GM19328 (cell line): ENCODE measurements around the gene COLQ.
"Not testable (repeated sequence)": the region's sequence is repeated elsewhere in the genome, so short reads cannot be mapped to it uniquely, and the experiment has no call there.

Source experiments
- ATAC-seq: cut with Tn5 transposase; IDR thresholded peaks from one replicate; pipeline ENCODE4 v1.9.1; 2021; ENCODE audit warnings: mild to moderate bottlenecking, moderate library complexity; ENCODE audit not compliant: unreplicated experiment

COLQ gene

DNA sequence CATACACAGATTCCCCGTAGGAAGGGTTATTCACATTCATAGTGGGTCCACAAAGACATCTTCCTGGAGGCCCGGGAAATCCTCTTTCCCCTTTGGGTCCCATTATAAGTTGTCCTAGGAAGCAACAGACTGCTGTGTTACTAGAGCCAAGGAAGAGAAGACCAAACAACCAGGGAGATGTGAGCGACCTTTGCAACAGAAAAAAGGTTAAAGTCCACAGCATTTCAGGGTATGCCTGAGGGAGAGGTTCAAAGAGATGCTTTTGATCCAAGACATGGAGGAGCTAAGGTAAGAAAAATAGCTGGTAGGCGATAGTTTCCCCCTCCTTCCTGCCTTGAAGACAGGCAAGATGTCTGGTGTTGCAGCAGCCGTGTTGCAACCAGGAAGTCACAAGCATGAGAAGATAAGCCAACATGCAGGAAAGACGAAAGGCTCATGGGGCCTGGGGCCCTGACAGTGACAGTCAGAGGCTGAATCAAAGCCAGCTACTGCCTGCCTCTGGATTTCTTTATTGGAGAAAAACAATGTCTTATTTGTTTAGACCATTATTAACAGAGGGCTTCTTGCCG is 63.2 kb downstream of the COLQ start:
- ATAC-seq = no peak

DNA sequence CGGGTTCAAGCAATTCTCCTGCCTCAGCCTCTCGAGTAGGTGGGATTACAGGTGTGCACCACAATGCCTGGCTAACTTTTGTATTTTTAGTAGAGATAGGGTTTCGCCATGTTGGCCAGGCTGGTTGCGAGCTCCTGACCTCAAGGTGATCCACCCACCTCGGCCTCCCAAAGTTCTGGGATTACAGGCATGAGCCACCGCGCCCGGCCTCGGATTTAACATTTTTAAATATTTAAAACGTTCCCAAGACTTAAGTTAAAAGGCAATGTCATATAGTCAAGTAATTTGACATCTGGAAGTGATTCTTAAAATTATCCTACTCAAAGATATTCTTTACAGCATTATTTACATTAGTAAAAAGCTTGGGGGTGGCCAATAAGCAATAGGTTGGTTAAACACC is 64.6 kb downstream of the COLQ start:
- ATAC-seq = not testable (repeated sequence)

DNA sequence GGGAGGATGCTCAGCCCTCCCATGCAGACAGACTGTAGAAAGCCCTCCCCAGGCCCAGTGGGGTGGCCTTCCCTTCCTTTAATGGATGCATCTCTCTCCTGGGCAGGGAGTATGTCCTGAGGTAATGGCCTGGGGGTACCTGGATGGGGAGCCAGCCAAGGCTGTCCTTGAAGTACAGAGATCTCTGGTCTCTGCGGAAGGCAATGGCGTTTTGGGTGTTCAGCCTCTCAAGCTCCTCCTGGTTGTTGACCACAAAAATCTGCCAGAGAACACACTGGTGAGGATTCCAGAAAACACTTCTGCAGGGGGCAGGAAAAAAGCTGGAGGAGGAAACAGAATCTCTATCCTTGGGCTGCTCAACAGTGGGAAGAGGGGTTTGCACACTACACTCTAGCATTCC is 65.2 kb downstream of the COLQ start:
- ATAC-seq = no peak

DNA sequence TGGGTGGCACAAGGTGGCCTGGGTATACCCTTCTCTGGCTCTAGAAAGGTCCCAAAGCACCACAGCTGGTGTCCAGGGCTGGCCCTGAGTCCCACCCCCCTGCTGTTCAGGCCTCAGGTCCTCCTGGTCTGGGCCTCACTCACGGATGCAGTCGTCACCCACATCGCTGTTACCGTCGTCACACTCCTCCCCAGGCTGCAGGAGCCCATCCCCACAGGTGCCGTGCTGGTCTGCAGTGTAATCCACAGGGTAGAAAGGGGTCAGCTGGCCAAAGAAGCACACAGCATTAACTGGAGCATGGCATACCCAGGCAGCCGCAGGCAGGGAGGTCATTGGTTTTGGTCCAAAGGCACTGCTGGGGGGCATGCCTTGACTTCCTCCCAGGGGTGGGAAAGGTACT is 65.8 kb downstream of the COLQ start:
- no peak for ATAC-seq

DNA sequence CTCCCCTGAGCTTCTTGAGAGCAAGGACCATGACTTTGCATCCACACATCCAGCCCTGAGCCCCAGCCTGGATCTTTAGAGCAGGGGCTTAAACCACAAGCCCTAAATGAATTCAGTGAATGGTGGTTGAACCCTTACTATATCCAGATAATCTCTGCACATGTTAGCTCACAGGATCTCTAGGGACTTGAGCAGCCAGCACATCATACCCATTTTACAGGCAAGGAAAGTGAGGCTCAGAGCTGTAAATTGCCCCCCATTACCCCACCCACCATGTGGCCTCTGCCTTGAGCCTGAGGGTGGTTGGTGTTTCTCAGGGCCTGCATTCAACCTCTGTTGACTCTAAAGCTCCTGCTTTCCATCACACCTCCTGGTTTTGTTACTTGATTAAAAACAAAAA is 66.5 kb downstream of the COLQ start:
- ATAC-seq = no peak

DNA sequence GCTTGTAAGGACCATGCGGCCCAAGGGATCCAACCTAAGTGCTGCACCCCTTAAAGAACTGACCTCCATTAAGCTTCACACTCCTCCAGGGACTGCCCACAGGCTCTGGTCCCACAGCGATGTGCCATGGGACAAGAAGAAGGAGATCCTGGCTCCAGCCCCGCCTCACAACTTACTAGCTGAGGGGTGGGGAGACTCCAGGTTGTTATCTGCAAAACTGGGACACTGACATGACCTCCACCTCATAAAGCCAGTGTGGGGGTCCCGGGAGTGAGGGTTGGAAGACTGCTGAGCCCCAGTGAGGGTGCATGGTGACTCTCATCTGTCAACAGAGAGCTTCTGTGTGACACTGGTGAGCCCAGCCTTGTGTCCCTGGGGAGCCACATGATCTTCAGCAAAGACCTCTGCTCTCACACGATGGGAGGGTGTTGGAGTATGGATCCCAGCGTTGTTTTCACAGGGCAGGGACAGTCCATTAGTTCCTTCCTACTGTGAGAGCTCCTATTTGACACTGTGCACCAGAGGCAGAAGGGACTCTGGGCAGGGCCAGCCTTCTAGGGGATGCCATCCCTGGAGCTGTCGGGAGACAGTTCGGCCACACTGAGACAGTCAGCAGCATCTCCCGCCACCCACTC is 67.4 kb downstream of the COLQ start:
- no peak for ATAC-seq

DNA sequence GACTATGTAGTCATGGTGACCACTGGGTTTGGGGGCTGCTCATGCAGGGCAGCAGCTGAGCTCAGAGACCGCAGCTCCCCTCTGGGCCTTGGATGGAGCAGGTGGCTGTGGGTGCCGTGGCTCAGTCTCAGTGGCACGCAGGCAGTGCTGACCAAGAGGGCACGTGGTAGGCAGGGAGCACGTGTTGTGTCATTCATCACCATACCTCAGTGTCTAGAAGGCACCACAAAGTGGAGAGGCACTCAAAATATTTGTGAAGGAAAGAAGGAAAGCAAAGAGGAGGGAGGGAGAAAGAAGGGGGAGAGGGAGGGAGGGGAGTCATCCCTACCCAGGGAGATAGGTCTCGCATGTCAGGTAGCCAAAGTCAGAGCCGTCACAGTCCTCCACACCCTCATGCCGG is 68.0 kb downstream of the COLQ start:
- ATAC-seq = no peak

DNA sequence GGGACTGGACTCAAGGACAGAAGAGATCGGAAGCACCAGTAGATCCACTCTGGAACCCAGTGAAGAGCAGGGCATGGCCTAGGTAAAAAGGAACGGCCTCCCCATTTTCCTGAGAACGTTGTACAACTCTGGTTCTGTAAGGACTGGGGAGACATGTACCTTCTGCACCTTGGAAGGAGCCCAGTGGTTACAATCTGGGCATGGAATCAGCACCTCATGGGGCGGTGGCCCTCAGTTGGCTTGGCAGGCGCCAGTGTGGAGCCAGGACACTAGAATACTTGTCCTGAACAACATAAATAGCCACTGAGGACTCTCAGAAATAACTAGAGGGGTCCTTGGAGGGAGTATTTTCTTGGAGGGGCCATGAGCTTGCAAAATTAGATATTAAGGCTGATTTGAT is 68.5 kb downstream of the COLQ start:
- ATAC-seq = no peak

DNA sequence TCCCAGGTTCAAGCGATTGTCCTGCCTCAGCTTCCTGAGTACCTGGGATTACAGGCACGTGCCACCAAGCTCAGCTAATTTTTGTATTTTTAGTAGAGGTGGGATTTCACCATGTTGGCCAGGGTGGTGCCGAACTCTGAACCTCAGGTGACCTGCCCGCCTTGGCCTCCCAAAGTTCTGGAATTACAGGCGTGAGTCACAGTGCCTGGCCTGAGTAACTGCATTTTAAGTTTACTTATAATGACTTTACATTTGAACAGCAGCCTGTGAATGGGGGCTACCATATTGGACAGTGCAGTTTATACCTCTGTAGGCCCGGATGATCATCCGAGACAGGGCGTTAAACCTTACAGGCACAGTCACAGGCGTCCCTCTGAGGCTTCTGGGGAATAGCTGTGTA is 69.3 kb downstream of the COLQ start:
- ATAC-seq = no peak

DNA sequence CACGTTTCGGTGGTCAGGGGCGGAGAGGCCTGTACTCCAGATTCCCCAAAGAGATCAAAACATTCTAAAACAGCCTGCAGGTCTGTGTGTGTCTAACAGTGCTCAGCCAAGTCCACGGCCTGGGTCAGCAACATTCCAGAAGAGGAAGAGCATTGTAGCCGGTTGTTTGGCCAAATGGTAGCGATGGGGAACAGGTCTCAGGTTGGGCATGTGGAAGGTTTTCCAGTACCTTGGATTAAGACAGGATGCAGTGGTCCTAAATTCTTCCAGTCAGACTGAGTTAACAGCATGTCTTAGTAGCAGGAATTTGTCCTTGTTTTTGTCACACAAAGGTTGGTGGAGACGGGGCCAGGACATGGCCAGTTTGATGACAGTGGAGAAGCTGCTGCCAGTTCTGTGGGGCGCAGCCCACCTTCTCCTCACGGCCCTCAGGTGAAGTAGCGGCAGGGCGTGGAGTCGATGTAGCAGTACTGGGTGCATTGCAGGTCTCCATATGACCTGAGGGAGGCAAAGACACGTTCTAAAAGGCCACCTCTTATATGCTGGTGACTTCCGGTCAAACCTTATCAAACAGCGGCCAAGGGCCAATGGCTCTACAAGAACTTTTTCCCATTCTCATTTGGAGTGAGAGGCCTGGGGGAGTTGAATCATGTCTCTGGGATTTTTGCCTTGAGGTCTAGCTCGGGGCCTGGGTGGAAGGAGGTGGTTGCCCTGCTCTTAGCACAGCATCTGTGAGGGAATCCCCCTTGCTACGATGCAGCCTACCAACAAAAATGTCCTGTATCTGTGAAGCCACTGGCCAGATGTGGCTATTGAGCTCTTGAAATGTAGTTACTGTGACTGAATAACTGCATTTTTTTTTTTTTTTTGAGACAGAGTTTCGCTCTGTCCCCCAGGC is 70.0 kb downstream of the COLQ start:
- no peak for ATAC-seq

DNA sequence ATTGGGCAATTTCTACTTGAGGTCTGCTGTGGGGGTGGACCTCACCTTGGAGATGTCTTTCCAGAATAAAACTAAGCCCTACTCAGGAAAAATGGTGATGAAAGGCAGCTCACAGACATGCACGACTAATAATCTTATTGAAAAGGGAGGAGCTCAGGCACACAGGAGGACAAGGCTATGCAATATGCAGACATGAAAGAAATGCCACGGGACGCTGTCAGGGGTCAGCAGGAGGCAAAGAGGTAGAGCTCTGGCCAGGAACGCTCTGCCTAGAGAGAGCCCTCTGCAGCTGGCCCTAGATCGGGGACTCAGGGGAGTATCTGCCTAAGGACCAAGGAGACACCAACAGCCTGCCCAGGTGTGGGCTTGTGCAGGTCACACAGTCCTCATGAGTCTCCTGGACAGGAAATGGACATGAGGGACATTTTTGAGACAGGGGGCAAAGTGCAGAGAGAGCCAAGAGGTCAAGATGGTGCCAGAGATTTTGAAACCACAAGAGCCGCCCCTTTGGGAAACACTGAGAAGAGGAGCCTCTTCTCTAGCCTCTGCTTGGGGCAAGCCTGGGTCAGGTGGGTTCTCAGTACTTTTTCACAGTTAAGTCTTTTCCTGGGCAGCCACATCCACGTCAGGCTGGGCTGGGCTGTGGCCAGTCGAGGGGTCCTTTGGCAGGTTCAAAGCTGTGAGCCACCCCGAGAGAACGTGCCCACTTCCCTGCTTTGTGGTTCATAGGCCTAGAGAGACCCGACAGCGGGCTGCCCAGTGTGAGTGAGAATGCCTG is 70.9 kb downstream of the COLQ start:
- no peak for ATAC-seq

DNA sequence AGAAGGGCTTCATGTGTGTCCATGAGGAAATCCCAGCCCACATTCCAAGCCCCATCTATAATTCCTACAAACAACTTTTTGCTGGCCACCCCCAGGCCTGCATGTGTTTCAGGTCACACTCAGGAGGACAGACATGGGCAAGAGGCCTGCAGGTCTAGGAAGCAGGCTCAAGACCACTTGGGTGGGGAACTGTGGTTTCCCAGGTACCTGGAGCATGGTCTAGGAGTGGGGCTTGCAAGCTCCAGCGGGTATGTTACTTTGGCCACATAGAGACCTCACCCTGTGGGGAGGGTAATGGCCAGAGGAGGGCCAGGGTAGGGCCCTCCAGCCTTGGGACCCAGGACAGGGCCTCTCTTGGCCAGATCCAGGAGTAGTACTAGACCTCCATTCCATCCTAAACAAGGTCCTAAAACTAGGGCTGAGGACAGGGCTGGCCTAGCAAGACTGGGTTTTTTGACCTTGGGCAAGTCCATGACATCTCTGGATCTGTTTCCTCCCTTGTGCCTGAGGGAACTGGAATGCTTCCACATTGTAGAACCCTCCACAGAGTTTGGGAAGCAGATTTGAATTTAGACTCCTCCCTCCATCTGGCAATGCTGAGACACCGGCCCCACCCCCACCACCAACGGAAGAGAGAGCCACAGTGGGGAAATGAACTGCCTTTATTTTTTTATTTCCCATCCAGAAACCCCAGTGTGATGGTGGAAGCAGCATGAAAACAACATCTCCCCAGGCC is 71.8 kb downstream of the COLQ start:
- ATAC-seq = no peak

DNA sequence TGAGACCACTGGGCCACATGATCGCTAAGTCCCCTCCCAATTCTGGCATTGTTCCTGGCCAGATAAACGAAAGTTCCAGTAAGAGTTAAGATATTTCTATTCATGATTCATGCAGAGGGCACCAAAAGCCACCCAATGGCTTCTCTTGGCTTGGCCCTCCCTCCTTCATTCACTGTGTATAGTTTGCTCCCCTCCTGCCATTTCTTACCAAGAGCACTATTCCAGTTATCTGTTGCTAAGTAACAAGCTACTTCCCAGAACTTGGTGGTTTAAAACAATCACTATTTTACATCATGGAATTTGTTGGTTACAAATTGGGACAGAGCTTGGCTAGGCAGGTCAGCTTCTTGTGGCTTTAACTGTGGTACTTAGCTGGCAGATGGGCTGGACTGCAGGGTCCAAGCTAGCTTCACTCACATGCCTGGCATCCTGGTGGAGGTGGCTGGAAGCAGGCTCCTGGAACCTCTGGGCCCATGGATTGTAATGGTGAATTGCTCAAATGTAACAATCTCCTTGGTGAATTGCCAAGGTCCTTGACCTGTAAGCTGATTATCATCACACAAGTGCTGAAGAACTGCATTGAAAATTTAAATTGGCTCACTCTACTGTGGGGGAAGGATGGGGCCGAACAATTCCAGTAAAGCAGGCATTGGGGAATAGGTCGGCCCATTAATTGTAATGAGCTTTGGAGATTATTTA is 77.5 kb downstream of the COLQ start:
- ATAC-seq = no peak

DNA sequence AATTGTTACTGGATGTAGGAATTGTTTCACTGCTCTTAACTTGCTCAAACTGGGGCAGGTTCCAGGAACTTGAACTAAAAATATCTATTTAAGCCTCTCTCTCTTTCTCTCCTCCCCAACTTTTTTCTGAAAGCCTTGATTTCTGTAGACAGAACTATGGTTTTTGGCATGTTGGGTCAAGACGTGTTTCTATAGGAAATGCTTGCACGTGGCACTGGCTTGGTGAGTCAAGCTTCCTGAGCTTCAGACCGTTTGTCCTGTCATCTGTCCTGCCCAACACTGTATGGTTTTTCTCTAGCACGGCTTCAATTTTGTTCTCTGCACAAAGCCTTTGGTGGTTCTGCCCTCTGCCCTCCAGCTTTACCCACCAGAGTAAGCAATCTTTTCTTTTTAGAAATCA is 80.6 kb downstream of the COLQ start:
- no peak for ATAC-seq

DNA sequence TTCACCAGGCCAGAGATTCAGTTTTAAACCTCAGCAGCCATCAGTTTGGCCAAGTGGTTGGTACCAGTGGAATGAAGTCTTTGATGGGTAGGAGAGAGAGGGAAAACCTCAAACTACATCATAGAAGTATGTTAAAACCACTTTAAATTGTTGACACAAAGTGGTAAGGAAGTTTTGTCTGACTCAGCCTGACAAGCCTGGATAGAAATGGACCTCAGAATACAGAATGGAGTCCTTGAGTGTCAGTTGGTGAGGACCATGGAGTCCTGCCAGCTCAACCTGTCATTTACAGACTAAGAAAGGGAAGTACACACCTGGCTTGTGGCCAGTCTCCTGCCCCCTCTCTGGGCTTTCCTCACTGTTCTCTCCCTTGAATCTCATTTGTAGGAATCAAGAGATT is 82.0 kb downstream of the COLQ start:
- no peak for ATAC-seq

DNA sequence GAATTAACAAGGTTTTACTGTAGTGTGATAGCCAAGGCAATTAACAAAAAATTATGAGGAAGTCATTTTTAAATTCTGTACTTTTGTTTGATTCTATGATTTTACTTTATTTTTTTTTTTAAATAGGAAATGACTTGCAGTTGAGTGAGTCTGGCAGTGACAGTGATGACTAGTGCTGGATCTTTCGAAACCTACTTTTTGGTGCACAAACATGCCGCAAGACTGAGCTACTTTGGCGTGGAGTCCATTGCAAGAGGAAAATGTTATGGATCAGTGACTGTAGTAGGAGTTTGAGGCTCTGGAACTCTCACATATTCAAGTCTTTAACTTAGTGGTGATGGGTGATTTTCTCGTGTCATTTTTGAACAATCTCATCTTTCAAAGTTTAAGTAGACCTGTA is 82.5 kb downstream of the COLQ start:
- no peak for ATAC-seq

DNA sequence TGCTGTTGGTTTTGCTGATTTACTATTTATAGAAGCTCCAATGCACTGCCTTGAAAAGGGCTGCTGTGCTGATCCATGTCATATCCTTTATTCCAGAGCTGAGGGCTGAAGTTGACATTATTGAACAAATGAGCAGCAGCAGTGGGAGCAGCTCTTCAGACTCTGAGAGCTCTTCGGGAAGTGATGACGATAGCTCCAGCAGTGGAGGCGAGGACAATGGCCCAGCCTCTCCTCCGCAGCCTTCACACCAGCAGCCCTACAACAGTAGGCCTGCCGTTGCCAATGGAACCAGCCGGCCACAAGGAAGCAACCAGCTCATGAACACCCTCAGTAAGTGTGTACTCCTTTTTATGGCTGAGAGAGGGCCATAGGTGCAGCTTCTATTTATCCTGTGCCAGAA is 85.3 kb downstream of the COLQ start:
- no peak for ATAC-seq

DNA sequence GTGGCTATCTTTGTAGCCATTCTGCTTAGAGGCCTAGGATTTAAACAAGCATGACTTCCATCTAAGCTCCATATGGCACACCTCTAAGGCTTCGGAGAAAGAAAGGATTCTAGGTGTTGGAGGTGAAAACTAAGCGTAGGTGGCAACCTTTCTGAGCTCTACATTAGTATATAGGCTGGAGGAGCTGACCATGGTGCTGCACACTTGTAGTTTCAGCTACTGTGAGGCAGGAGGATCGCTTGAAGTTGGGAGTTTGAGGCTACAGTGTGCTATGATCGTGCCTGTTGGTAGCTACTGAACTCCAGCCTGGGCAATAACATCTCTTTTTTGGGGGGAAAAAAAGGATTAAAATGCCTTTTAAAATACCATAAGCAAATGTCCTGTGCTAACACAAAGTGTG is 86.8 kb downstream of the COLQ start:
- no peak for ATAC-seq

DNA sequence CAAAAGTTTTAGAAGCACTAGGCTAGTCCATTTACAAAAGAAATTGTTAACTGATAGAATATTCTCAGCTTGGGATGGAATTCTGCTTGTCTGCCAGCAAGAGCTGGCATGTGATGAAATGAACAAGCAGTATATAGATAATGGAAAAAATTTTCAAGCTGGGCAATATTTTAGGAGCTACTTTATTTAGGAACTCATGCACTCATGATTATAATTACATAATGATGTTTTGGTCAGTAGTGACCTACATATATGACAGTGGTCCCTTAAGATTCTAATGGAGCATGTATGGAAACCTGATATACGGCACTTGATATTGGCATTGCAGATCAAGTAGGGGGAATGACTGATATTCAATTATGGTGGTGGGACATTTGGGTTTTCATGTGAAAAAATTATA is 88.0 kb downstream of the COLQ start:
- ATAC-seq = no peak

DNA sequence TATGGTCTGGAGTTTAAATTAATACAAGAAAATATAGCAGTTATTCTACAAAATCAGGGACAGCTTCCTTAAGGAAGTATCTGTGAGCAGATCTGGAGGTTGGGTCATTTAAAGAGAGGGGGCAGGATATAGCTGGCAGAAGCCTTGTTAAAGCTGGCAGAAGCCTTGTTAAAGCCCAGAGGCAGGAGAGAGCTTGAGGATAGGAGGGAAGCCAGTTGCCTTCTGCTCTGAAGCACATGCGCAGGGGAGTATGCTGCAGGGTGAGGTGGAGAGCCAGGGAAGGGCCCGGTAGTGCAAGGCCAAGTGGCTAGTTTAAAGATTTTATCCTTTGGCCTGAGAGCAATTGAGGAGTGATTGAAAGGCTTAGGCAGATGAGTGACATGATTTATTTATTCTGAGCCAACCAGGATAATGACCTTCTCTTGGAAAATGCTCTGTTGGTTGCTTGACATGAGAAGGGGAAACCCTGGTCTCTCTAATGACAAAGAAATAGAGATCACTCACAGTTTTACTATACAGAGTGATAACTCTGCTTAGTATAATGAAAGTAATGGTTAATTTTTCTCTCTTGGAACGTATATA is 90.2 kb downstream of the COLQ start:
- no peak for ATAC-seq
